BE2C (cell line): ENCODE results near the gene HES3.
A peak's percentile ranks its signal among the peaks of the same experiment; 100 is the strongest.

Experiments
- DNase-seq: peaks from one replicate; pipeline ENCODE4 v3.0.0-alpha.2; 2020
- H3K27me3 ChIP-seq: fragments of 250-450 bp; sonication (Bioruptor Pico); 2 replicates; pipeline ENCODE4 v1.5.1; 2020; ENCODE audit warnings: mild to moderate bottlenecking
- H3K36me3 ChIP-seq: fragments of 250-450 bp; sonication (Bioruptor Pico); 2 replicates; pipeline ENCODE4 v1.5.1; 2020; ENCODE audit warnings: mild to moderate bottlenecking
- H3K4me1 ChIP-seq: fragments of 250-450 bp; sonication (Bioruptor Pico); 2 replicates; pipeline ENCODE4 v1.5.1; 2020
- H3K4me3 ChIP-seq: 2 replicates; pipeline ENCODE4 v1.5.1; 2011; ENCODE audit warnings: low read depth, low read length
- H3K9me3 ChIP-seq: fragments of 250-450 bp; sonication (Bioruptor Pico); 2 replicates; pipeline ENCODE4 v1.5.1; 2020
- CTCF ChIP-seq: IDR thresholded peaks from 2 replicates; pipeline ENCODE4 v1.5.1; 2012; ENCODE audit warnings: mild to moderate bottlenecking, low read depth, low read length

The HES3 gene

DNA sequence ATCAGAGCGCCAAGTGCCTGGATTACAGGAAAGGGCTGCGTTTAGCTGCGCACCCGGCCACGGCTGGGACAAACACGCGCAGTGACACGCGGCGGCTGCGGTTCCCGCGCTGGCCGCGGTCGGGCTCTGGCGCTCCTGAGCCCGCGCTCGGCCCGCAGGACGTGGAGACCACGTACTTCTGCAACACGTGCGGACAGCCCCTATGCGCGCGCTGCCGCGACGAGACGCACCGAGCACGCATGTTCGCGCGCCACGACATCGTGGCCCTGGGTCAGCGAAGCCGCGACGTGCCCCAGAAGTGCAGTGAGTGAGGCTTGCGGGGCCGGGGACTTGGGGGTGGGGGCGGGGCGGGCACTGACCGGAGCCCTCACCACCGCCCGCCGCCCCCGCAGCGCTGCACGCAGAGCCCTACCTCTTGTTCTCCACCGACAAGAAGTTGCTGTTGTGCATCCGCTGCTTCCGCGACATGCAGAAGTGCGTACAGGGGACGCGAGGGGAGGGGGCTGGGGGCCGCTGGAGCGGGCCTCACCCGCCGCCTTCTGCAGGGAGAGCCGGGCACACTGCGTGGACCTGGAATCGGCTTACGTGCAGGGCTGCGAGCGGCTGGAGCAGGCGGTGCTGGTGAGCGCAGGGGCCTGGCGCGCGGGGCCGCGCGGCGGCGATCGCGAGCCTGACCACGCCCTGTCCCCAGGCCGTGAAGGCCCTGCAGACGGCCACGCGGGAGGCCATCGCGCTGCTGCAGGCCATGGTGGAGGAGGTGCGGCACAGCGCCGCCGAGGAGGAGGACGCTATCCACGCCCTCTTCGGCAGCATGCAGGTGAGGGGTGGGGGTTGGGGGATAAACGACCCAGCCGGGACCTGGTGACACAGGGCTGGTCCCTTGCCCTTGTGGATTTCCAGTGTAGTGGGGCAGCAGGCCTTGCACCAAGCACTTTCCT lies 35.0 kb upstream of the HES3 start:
- TF ChIP-seq CTCF, result peak; percentile 48
- peak; percentile 72 for DNase-seq
- Histone ChIP-seq H3K4me3 (peak overlapping the region; percentile 65), H3K9me3 (no peaks in the 10 kb centered on the region), H3K27me3 (no peaks in the 10 kb centered on the region), H3K36me3 (peaks cover 4% of the 10 kb centered on the region), H3K4me1 (no peaks in the 10 kb centered on the region)

DNA sequence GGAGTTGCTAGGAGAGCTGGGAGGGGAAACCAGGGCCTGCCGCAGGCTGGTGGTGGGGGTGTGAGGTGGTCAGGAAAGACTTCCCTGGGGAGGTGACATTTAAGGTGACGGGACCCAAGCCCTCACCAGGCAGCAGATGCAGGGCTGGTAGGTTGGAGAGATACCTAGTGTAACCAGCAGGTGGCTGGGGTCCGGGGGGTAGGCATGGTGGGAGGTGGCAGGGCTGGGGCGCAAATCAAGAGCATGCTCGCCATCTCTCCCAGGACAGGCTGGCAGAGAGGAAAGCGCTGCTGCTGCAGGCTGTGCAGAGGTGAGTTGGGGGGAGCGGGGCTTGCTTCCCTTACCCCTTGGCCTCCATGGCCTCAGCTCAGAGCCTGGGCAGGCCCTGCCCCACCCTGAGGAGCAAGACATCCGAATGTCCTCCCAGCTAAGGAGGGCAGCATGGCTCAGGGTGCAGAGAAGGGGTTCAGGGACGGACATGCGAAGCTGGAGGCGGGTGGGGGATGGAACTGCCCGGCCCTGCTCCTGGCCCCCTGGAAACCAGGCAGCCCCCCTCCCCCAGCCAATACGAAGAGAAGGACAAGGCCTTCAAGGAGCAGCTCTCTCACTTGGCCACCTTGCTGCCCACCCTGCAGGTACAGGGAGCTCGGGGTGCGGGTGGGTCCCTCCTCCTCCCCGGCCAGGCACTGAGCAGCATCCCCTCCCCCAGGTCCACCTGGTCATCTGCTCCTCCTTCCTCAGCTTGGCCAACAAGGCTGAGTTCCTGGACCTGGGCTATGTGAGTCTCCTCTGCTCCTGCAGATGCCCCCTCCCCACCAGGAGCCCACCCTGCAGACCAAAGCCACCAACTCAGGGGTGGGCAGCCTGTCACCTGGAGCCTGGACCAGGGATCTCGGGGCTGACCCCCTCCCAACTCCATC lies 34.1 kb upstream of the HES3 start:
- peak; percentile 42 for DNase-seq
- H3K4me1 ChIP-seq, result no peaks in the 10 kb centered on the region

DNA sequence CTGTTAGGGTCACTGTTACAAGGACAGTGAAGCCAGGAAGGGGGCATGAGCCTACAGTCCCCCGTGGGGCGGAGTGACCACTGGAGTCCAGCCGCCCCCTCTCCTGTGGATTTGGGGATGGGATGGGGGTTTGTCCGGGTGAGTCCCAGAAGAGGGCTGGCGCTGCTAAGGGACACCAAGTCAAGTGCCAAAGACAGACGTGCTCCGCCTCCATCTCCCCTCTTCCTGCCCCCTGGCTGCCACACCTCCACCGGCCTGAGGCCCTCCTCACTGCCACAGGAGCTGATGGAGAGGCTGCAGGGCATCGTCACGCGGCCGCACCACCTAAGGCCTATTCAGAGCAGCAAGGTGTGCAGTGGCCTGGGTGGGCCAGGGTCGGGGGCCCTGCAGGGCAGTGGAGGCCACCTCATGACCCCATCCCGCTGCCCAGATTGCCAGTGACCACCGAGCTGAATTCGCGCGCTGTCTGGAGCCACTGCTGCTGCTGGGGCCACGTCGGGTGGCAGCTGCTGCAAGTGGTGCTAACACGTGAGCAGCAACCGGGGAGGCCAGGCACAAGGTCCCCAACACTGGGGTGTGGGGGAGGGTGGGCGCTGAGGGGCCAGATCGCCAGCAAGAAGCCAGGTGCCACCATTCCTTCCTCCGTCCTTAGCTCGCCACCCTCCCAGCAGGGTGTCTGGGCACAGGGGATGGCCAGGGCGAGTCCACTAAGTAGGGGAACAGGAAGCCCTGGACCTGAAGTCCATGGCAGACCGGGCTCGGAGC lies 33.2 kb upstream of the HES3 start:
- peaks cover 4% of the 10 kb centered on the region for H3K36me3 ChIP-seq
- no peaks in the 10 kb centered on the region for H3K9me3 ChIP-seq
- no peak overlapping the region for H3K4me3 ChIP-seq
- no peaks in the 10 kb centered on the region for H3K4me1 ChIP-seq
- no peaks in the 10 kb centered on the region for H3K27me3 ChIP-seq
- TF ChIP-seq CTCF, result no peak
- DNase-seq, result no peak

More for the DNA sequence above, 34.1 kb upstream of the HES3 start:
- no peaks in the 10 kb centered on the region for H3K9me3 ChIP-seq
- peak; percentile 44; the same call in 1 of the 2 replicates for TF ChIP-seq CTCF
- H3K36me3 ChIP-seq, result peaks cover 4% of the 10 kb centered on the region
- no peaks in the 10 kb centered on the region for H3K27me3 ChIP-seq
- H3K4me3 ChIP-seq, result peak overlapping the region; percentile 65

- H3K27me3 ChIP-seq, result no peaks in the 10 kb centered on the region
- H3K4me1 ChIP-seq, result no peaks in the 10 kb centered on the region
- no peak for DNase-seq
- TF ChIP-seq CTCF, result no peak
- peaks cover 4% of the 10 kb centered on the region for H3K36me3 ChIP-seq
- H3K4me3 ChIP-seq, result no peak overlapping the region
- no peaks in the 10 kb centered on the region for H3K9me3 ChIP-seq
Measured at GRCh38 chr1:6211731-6212130, 32.2 kb upstream of the HES3 start.

GRCh38 chr1:6212193-6212959 lies 31.6 kb upstream of the HES3 start:
- no peak for DNase-seq
- Histone ChIP-seq H3K27me3 (no peaks in the 10 kb centered on the region), H3K9me3 (no peaks in the 10 kb centered on the region), H3K36me3 (peaks cover 4% of the 10 kb centered on the region), H3K4me3 (no peak overlapping the region), H3K4me1 (no peaks in the 10 kb centered on the region)
- TF ChIP-seq CTCF, result no peak
